Posterior vena cava (tissue), 2 donors: ENCODE measurements around the gene TNP2. TPM values are rescaled to one million over a fixed set of nuclear protein-coding genes. Genes with fewer than 3 reads are reported as not detected.
"Not testable (repeated sequence)": the region's sequence is repeated elsewhere in the genome, so short reads cannot be mapped to it uniquely, and the experiment has no call there.

ENCODE experiments used
- DNase-seq: peaks from one replicate; pipeline ENCODE4 v3.0.0-alpha.2; 2020; ENCODE audit warnings: low spot score
- intact Hi-C, 2 donors: fragments of 100-400 bp; cut with DNase I; formaldehyde crosslinking; loops; one replicate each; pipeline versions ENCODE4 v1.14.1 to v1.14.2; 2022 to 2023
- total RNA-seq, 2 donors: library from RNA; stranded (reverse); fragmentation: NEBNext Ultra II Directional; extraction: Animal tissue kit (Norgen Biotek cat#: 25700); gene quantifications; one replicate each; pipeline ENCODE4 v1.2.1, GENCODE V29; 2021
- donor health status: DM: yes; HTN: yes; CAD: no.
- donor health status: DM: yes; HTN: yes; CAD: no.

The TNP2 gene
- total RNA-seq, 2 donors from 2014 or later = not detected

- intact Hi-C loops = no loop called here
- DNase-seq = no peak
These were observed 32.7 kb upstream of the TNP2 start for GRCh38 chr16:11301645-11302501.

GRCh38 chr16:11300560-11300892 is 31.4 kb upstream of the TNP2 start:
- intact Hi-C loops = no loop called here
- DNase-seq = no peak

GRCh38 chr16:11299865-11300559 is 30.9 kb upstream of the TNP2 start:
- no peak for DNase-seq
- intact Hi-C loops = no loop called here

GRCh38 chr16:11298950-11299547 is 29.9 kb upstream of the TNP2 start:
- DNase-seq, intact Hi-C loops: not testable (repeated sequence)

- intact Hi-C loops = no loop called here
- no peak for DNase-seq
These were observed 29.2 kb upstream of the TNP2 start for GRCh38 chr16:11298143-11298900.

GRCh38 chr16:11297492-11298142 is 28.5 kb upstream of the TNP2 start:
- peak; percentile 86 for DNase-seq
- intact Hi-C loops = no loop called here

- DNase-seq = no peak
- intact Hi-C loops = no loop called here
These were observed 27.8 kb upstream of the TNP2 start for GRCh38 chr16:11296706-11297491.

- intact Hi-C loops = no loop called here
These were observed 27.2 kb upstream of the TNP2 start for GRCh38 chr16:11296351-11296705.

GRCh38 chr16:11295672-11296071 is 26.5 kb upstream of the TNP2 start:
- intact Hi-C loops = no loop called here
- no peak for DNase-seq

More at GRCh38 chr16:11296351-11296705, 27.2 kb upstream of the TNP2 start:
- no peak for DNase-seq

- DNase-seq = no peak
These were observed 23.1 kb upstream of the TNP2 start for GRCh38 chr16:11292076-11292748.

GRCh38 chr16:11291091-11291703 is 22.1 kb upstream of the TNP2 start:
- DNase-seq = no peak

More at GRCh38 chr16:11292076-11292748, 23.1 kb upstream of the TNP2 start:
- intact Hi-C loops = no loop called here

GRCh38 chr16:11290102-11290893 is 21.2 kb upstream of the TNP2 start:
- DNase-seq = no peak
- intact Hi-C loops = loop anchor here in 1 of 2 donors (2.0 kb wide), 1 partner anchor 21 kb away; the partner anchor contains the start of gene TNP2

More at GRCh38 chr16:11291091-11291703, 22.1 kb upstream of the TNP2 start:
- intact Hi-C loops = loop anchor here in 1 of 2 donors (2.0 kb wide), 1 partner anchor 22 kb away; the partner anchor contains the start of gene TNP2

- intact Hi-C loops = loop anchor here in 1 of 2 donors (2.0 kb wide), 1 partner anchor 21 kb away; the partner anchor contains the start of gene TNP2
- not testable (repeated sequence) for DNase-seq
These were observed 20.6 kb upstream of the TNP2 start for GRCh38 chr16:11289696-11290095.

- DNase-seq = no peak
- intact Hi-C loops = no loop called here
These were observed 20.1 kb upstream of the TNP2 start for GRCh38 chr16:11289202-11289601.

GRCh38 chr16:11285842-11286241 is 16.7 kb upstream of the TNP2 start:
- DNase-seq = no peak
- intact Hi-C loops = no loop called here

GRCh38 chr16:11283820-11284248 is 14.7 kb upstream of the TNP2 start:
- no peak for DNase-seq
- intact Hi-C loops = no loop called here
